ENCODE data around the gene FAM20A.

The FAM20A gene

GRCh38 chr17:68603656-68604055, 2.5 kb upstream of the FAM20A start:
- Histone ChIP-seq H3K36me3 (ENCODE audit: insufficient read depth, low read length) (no peaks in the 10 kb centered on the region), H3K9me3 (ENCODE audit: low read depth, low read length) (no peaks in the 10 kb centered on the region), H3K9ac (ENCODE audit: insufficient read length) (no peak overlapping the region), H3K4me3 (no peak overlapping the region), H3K27ac (no peak overlapping the region)
- DNase-seq (ENCODE audit: low read depth, low spot score), result no peak
- TF ChIP-seq FOXP2 (optimal IDR thresholded peaks at IDR 0.05; ENCODE audit: control extremely low read depth, extremely low read length, insufficient read depth) (no peak), EZH2 (IDR thresholded peaks at IDR 0.05) (no peak), POLR2AphosphoS5 (IDR thresholded peaks at IDR 0.05; ENCODE audit: borderline replicate concordance, low read depth, low read length) (no peak)

GRCh38 chr17:68603027-68603426, 1.9 kb upstream of the FAM20A start:
- TF ChIP-seq EZH2 (IDR thresholded peaks at IDR 0.05) (no peak), POLR2AphosphoS5 (IDR thresholded peaks at IDR 0.05; ENCODE audit: borderline replicate concordance, low read depth, low read length) (no peak), FOXP2 (optimal IDR thresholded peaks at IDR 0.05; ENCODE audit: control extremely low read depth, extremely low read length, insufficient read depth) (no peak)
- Histone ChIP-seq H3K27ac (no peak overlapping the region), H3K4me3 (no peak overlapping the region), H3K9me3 (ENCODE audit: low read depth, low read length) (no peaks in the 10 kb centered on the region), H3K36me3 (ENCODE audit: insufficient read depth, low read length) (no peaks in the 10 kb centered on the region), H3K9ac (ENCODE audit: insufficient read length) (no peak overlapping the region)
- DNase-seq (ENCODE audit: low read depth, low spot score), result no peak

- DNase-seq (ENCODE audit: low read depth, low spot score), result no peak
- TF ChIP-seq EZH2 (IDR thresholded peaks at IDR 0.05) (no peak), FOXP2 (optimal IDR thresholded peaks at IDR 0.05; ENCODE audit: control extremely low read depth, extremely low read length, insufficient read depth) (no peak), POLR2AphosphoS5 (IDR thresholded peaks at IDR 0.05; ENCODE audit: borderline replicate concordance, low read depth, low read length) (no peak)
- no peaks in the 10 kb centered on the region for H3K36me3 ChIP-seq (ENCODE audit: insufficient read depth, low read length)
- no peak overlapping the region for H3K4me3 ChIP-seq
- H3K9ac ChIP-seq (ENCODE audit: insufficient read length), result no peak overlapping the region
- H3K9me3 ChIP-seq (ENCODE audit: low read depth, low read length), result no peaks in the 10 kb centered on the region
- H3K27ac ChIP-seq, result no peak overlapping the region
These were observed 1.1 kb upstream of the FAM20A start for GRCh38 chr17:68602289-68602688.

- no peak overlapping the region for H3K9ac ChIP-seq (ENCODE audit: insufficient read length)
- H3K36me3 ChIP-seq (ENCODE audit: insufficient read depth, low read length), result no peaks in the 10 kb centered on the region
- no peaks in the 10 kb centered on the region for H3K9me3 ChIP-seq (ENCODE audit: low read depth, low read length)
- no peak overlapping the region for H3K27ac ChIP-seq
- no peak for TF ChIP-seq POLR2AphosphoS5 (IDR thresholded peaks at IDR 0.05; ENCODE audit: borderline replicate concordance, low read depth, low read length)
- no peak for TF ChIP-seq FOXP2 (optimal IDR thresholded peaks at IDR 0.05; ENCODE audit: control extremely low read depth, extremely low read length, insufficient read depth)
- TF ChIP-seq EZH2 (IDR thresholded peaks at IDR 0.05), result no peak
- DNase-seq (ENCODE audit: low read depth, low spot score), result no peak
- no peak overlapping the region for H3K4me3 ChIP-seq
These were observed 560 bp upstream of the FAM20A start for GRCh38 chr17:68601565-68602288.

GRCh38 chr17:68600067-68600930, 868 bp downstream of the FAM20A start:
- H3K9ac ChIP-seq (ENCODE audit: insufficient read length), result no peak overlapping the region
- H3K27ac ChIP-seq, result no peak overlapping the region
- TF ChIP-seq EZH2 (IDR thresholded peaks at IDR 0.05) (peak; percentile 33), FOXP2 (optimal IDR thresholded peaks at IDR 0.05; ENCODE audit: control extremely low read depth, extremely low read length, insufficient read depth) (no peak)
- no peak overlapping the region for H3K4me3 ChIP-seq
- H3K9me3 ChIP-seq (ENCODE audit: low read depth, low read length), result no peaks in the 10 kb centered on the region
- DNase-seq (ENCODE audit: low read depth, low spot score), result no peak
- no peaks in the 10 kb centered on the region for H3K36me3 ChIP-seq (ENCODE audit: insufficient read depth, low read length)

GRCh38 chr17:68599552-68600066, 1.6 kb downstream of the FAM20A start:
- Histone ChIP-seq H3K9ac (ENCODE audit: insufficient read length) (no peak overlapping the region), H3K27ac (no peak overlapping the region), H3K4me3 (no peak overlapping the region), H3K9me3 (ENCODE audit: low read depth, low read length) (no peaks in the 10 kb centered on the region), H3K36me3 (ENCODE audit: insufficient read depth, low read length) (no peaks in the 10 kb centered on the region)
- DNase-seq (ENCODE audit: low read depth, low spot score), result no peak
- TF ChIP-seq EZH2 (IDR thresholded peaks at IDR 0.05) (no peak), FOXP2 (optimal IDR thresholded peaks at IDR 0.05; ENCODE audit: control extremely low read depth, extremely low read length, insufficient read depth) (no peak), POLR2AphosphoS5 (IDR thresholded peaks at IDR 0.05; ENCODE audit: borderline replicate concordance, low read depth, low read length) (no peak)

- Histone ChIP-seq H3K4me3 (no peak overlapping the region), H3K9me3 (ENCODE audit: low read depth, low read length) (no peaks in the 10 kb centered on the region), H3K27ac (no peak overlapping the region), H3K9ac (ENCODE audit: insufficient read length) (no peak overlapping the region), H3K36me3 (ENCODE audit: insufficient read depth, low read length) (no peaks in the 10 kb centered on the region)
- TF ChIP-seq POLR2AphosphoS5 (IDR thresholded peaks at IDR 0.05; ENCODE audit: borderline replicate concordance, low read depth, low read length) (no peak), EZH2 (IDR thresholded peaks at IDR 0.05) (no peak), FOXP2 (optimal IDR thresholded peaks at IDR 0.05; ENCODE audit: control extremely low read depth, extremely low read length, insufficient read depth) (no peak)
- DNase-seq (ENCODE audit: low read depth, low spot score), result no peak
These were observed 2.1 kb downstream of the FAM20A start for GRCh38 chr17:68599091-68599490.

GRCh38 chr17:68598545-68598961, 2.6 kb downstream of the FAM20A start:
- no peak for DNase-seq (ENCODE audit: low read depth, low spot score)
- H3K9me3 ChIP-seq (ENCODE audit: low read depth, low read length), result no peaks in the 10 kb centered on the region
- no peak overlapping the region for H3K9ac ChIP-seq (ENCODE audit: insufficient read length)
- H3K36me3 ChIP-seq (ENCODE audit: insufficient read depth, low read length), result no peaks in the 10 kb centered on the region
- no peak overlapping the region for H3K4me3 ChIP-seq
- no peak overlapping the region for H3K27ac ChIP-seq
- no peak for TF ChIP-seq EZH2 (IDR thresholded peaks at IDR 0.05)
- TF ChIP-seq FOXP2 (optimal IDR thresholded peaks at IDR 0.05; ENCODE audit: control extremely low read depth, extremely low read length, insufficient read depth), result no peak
- TF ChIP-seq POLR2AphosphoS5 (IDR thresholded peaks at IDR 0.05; ENCODE audit: borderline replicate concordance, low read depth, low read length), result no peak
